HepG2 (cell line): ENCODE data around the gene TSEN34. TPM values are rescaled to one million over a fixed set of nuclear protein-coding genes. Genes with fewer than 3 reads are reported as not detected.

ENCODE experiments used
- ASH2L ChIP-seq: fragments of 300-600, 200-600 bp; sonication (generic); IDR thresholded peaks from 2 replicates; pipeline ENCODE4 v1.7.0; 2017; ENCODE audit warnings: low read depth, mild to moderate bottlenecking, moderate library complexity, mixed read lengths, low read length; ENCODE audit not compliant: insufficient read length
- FOXK2 ChIP-seq: fragments of 450-650 bp; IDR thresholded peaks from 2 replicates; pipeline ENCODE4 v1.6.1; 2016
- HNF4G ChIP-seq, 2 experiments: sonication (generic) in 1 of 2; formaldehyde crosslinking in 1 of 2; IDR thresholded peaks; 2 replicates each; pipeline versions ENCODE4 v1.4.0 to v1.6.1; 2011 to 2020; ENCODE audit warnings: borderline replicate concordance in 2 of 2, low read depth in 2 of 2, mild to moderate bottlenecking in 2 of 2, low read length in 1 of 2, missing genetic modification reagents in 1 of 2, moderate library complexity in 1 of 2
- MED8 ChIP-seq: sonication (generic); formaldehyde crosslinking; IDR thresholded peaks from 2 replicates; pipeline ENCODE4 v1.8.1; 2023; ENCODE audit warnings: mild to moderate bottlenecking, missing genetic modification reagents; ENCODE audit not compliant: insufficient replicate concordance
- NFAT5 ChIP-seq: sonication (generic); formaldehyde crosslinking; IDR thresholded peaks from 2 replicates; pipeline ENCODE4 v1.4.0; 2020; ENCODE audit warnings: missing genetic modification reagents
- NFIC ChIP-seq: IDR thresholded peaks from 2 replicates; pipeline ENCODE4 v1.6.1; 2012; ENCODE audit warnings: mild to moderate bottlenecking, low read length, inconsistent platforms
- ONECUT2 ChIP-seq: sonication (generic); formaldehyde crosslinking; IDR thresholded peaks from 2 replicates; pipeline ENCODE4 v1.4.0; 2020; ENCODE audit warnings: missing genetic modification reagents
- TCF7 ChIP-seq: sonication (generic); IDR thresholded peaks from 2 replicates; pipeline ENCODE4 v1.6.1; 2016; ENCODE audit warnings: antibody characterized with exemption, low read depth
- ZNF24 ChIP-seq: fragments of 450-650 bp; IDR thresholded peaks from 2 replicates; pipeline ENCODE4 v1.6.1; 2017; ENCODE audit warnings: antibody characterized with exemption, mild to moderate bottlenecking
- ZNF382 ChIP-seq: sonication (generic); formaldehyde crosslinking; IDR thresholded peaks from 2 replicates; pipeline ENCODE4 v1.5.0; 2020; ENCODE audit warnings: missing genetic modification reagents, mild to moderate bottlenecking, borderline replicate concordance
- ZNF441 ChIP-seq: sonication (generic); formaldehyde crosslinking; IDR thresholded peaks from 2 replicates; pipeline ENCODE4 v1.7.0; 2021; ENCODE audit warnings: missing genetic modification reagents, borderline replicate concordance
- ZNF556 ChIP-seq: sonication (generic); formaldehyde crosslinking; IDR thresholded peaks from 2 replicates; pipeline ENCODE4 v1.4.0; 2020; ENCODE audit warnings: mild to moderate bottlenecking, missing genetic modification reagents, borderline replicate concordance
- ZNF605 ChIP-seq: sonication (generic); formaldehyde crosslinking; IDR thresholded peaks from 2 replicates; pipeline ENCODE4 v1.8.0; 2022; ENCODE audit warnings: mild to moderate bottlenecking, missing genetic modification reagents
- ZNF709 ChIP-seq: sonication (generic); formaldehyde crosslinking; IDR thresholded peaks from 2 replicates; pipeline ENCODE4 v1.5.0; 2020; ENCODE audit warnings: mild to moderate bottlenecking, missing genetic modification reagents
- polyA plus RNA-seq, 8 experiments: library from polyadenylated mRNA; depleted of rRNA in 3 of 8; stranded (reverse) in 7 of 8; unstranded in 1 of 8; fragments of >200 nt; fragmentation: Illumina TruSeq in 4 of 8; extraction: Trizol in 4 of 8; gene quantifications; 2 replicates each; pipeline versions ENCODE4 v1.2.1 to v1.2.3, GENCODE V29; 2011 to 2016; ENCODE audit warnings: low read depth in 4 of 8, missing spikeins in 1 of 8, mixed read lengths in 1 of 8; ENCODE audit not compliant: insufficient read depth in 1 of 8
- total RNA-seq, 5 experiments: library from RNA; depleted of rRNA; stranded (reverse); fragments of >200 nt; fragmentation: Illumina TruSeq; extraction: Trizol; gene quantifications; 2 replicates each; pipeline ENCODE4 v1.2.3, GENCODE V29; 2016; ENCODE audit warnings: low read depth in 1 of 5
- TF ChIP-seq, protein P1 (sequence below): IDR thresholded peaks from 2 replicates; pipeline ENCODE4 v1.6.1; 2012; ENCODE audit warnings: low read length, improper control_type of control experiment
- TF ChIP-seq, protein P2 (sequence below): sonication (generic); formaldehyde crosslinking; IDR thresholded peaks from 2 replicates; pipeline ENCODE4 v1.4.0; 2020; ENCODE audit warnings: mild to moderate bottlenecking, low read depth, missing genetic modification reagents
- TF ChIP-seq, protein P3 (sequence below): sonication (generic); formaldehyde crosslinking; IDR thresholded peaks from 2 replicates; pipeline ENCODE4 v1.5.0; 2020; ENCODE audit warnings: mild to moderate bottlenecking, missing genetic modification reagents

TSEN34 gene
- total and polyA plus RNA-seq, 2 of the 13 experiments (the other 11 are each of a cell fraction or from before 2014, with no cell fraction given), result 55.1 to 65.4 TPM

GRCh38 chr19:54189145-54189734, 1.9 kb upstream of the TSEN34 start, which contains the start of gene MBOAT7 (continued):
- TF ChIP-seq, protein P1, sequence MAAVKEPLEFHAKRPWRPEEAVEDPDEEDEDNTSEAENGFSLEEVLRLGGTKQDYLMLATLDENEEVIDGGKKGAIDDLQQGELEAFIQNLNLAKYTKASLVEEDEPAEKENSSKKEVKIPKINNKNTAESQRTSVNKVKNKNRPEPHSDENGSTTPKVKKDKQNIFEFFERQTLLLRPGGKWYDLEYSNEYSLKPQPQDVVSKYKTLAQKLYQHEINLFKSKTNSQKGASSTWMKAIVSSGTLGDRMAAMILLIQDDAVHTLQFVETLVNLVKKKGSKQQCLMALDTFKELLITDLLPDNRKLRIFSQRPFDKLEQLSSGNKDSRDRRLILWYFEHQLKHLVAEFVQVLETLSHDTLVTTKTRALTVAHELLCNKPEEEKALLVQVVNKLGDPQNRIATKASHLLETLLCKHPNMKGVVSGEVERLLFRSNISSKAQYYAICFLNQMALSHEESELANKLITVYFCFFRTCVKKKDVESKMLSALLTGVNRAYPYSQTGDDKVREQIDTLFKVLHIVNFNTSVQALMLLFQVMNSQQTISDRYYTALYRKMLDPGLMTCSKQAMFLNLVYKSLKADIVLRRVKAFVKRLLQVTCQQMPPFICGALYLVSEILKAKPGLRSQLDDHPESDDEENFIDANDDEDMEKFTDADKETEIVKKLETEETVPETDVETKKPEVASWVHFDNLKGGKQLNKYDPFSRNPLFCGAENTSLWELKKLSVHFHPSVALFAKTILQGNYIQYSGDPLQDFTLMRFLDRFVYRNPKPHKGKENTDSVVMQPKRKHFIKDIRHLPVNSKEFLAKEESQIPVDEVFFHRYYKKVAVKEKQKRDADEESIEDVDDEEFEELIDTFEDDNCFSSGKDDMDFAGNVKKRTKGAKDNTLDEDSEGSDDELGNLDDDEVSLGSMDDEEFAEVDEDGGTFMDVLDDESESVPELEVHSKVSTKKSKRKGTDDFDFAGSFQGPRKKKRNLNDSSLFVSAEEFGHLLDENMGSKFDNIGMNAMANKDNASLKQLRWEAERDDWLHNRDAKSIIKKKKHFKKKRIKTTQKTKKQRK, result no peak
- no peak for TF ChIP-seq HNF4G (IDR thresholded peaks at IDR 0.05; ENCODE audit: borderline replicate concordance, low read depth, low read length)
- no peak for TF ChIP-seq HNF4G (CRISPR knock-in tag; IDR thresholded peaks at IDR 0.05; ENCODE audit: borderline replicate concordance, low read depth)
- no peak for TF ChIP-seq MED8
- no peak for TF ChIP-seq NFIC
- TF ChIP-seq, protein P2, sequence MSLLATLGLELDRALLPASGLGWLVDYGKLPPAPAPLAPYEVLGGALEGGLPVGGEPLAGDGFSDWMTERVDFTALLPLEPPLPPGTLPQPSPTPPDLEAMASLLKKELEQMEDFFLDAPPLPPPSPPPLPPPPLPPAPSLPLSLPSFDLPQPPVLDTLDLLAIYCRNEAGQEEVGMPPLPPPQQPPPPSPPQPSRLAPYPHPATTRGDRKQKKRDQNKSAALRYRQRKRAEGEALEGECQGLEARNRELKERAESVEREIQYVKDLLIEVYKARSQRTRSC (CRISPR knock-in tag), result 0 out of 2 replicates have a peak, but pooled peaks have one; percentile 47
- TF ChIP-seq ZNF605, result 0 out of 2 replicates have a peak, but pooled peaks have one; percentile 54
- TF ChIP-seq ASH2L, result peak; percentile 48
- TF ChIP-seq ONECUT2 (CRISPR knock-in tag), result no peak
- TF ChIP-seq FOXK2, result no peak
- peak; percentile 64 for TF ChIP-seq NFAT5
- 0 out of 2 replicates have a peak, but pooled peaks have one; percentile 23 for TF ChIP-seq ZNF24
- TF ChIP-seq TCF7, result no peak
- TF ChIP-seq ZNF709 (CRISPR knock-in tag), result no peak
- TF ChIP-seq ZNF441 (CRISPR knock-in tag), result peak; percentile 84
- TF ChIP-seq, protein P3, sequence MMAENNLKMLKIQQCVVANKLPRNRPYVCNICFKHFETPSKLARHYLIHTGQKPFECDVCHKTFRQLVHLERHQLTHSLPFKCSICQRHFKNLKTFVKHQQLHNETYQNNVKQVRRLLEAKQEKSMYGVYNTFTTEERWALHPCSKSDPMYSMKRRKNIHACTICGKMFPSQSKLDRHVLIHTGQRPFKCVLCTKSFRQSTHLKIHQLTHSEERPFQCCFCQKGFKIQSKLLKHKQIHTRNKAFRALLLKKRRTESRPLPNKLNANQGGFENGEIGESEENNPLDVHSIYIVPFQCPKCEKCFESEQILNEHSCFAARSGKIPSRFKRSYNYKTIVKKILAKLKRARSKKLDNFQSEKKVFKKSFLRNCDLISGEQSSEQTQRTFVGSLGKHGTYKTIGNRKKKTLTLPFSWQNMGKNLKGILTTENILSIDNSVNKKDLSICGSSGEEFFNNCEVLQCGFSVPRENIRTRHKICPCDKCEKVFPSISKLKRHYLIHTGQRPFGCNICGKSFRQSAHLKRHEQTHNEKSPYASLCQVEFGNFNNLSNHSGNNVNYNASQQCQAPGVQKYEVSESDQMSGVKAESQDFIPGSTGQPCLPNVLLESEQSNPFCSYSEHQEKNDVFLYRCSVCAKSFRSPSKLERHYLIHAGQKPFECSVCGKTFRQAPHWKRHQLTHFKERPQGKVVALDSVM, result peak; percentile 55; the same call in 1 of the 2 replicates
- TF ChIP-seq ZNF382, result no peak
- peak; percentile 84; the same call in 1 of the 2 replicates for TF ChIP-seq ZNF556 (CRISPR knock-in tag)
